HepG2 (cell line): ENCODE measurements around the gene SP5. TPM values are rescaled to one million over a fixed set of nuclear protein-coding genes. Genes with fewer than 3 reads are reported as not detected.

Experiments used
- DNMT1 ChIP-seq: sonication (generic); formaldehyde crosslinking; IDR thresholded peaks from 2 replicates; pipeline ENCODE4 v1.5.1; 2020; ENCODE audit warnings: mild to moderate bottlenecking, missing genetic modification reagents
- FLYWCH1 ChIP-seq: sonication (generic); formaldehyde crosslinking; IDR thresholded peaks from 2 replicates; pipeline ENCODE4 v1.8.1; 2023; ENCODE audit warnings: mild to moderate bottlenecking, missing genetic modification reagents
- FUBP1 ChIP-seq: sonication (generic); formaldehyde crosslinking; IDR thresholded peaks from 2 replicates; pipeline ENCODE4 v1.5.1; 2020; ENCODE audit warnings: missing genetic modification reagents, mild to moderate bottlenecking, borderline replicate concordance
- HBP1 ChIP-seq: IDR thresholded peaks from 2 replicates; pipeline ENCODE4 v1.6.1; 2016; ENCODE audit warnings: low read depth, control low read depth
- HNF4G ChIP-seq, 2 experiments: sonication (generic) in 1 of 2; formaldehyde crosslinking in 1 of 2; IDR thresholded peaks; 2 replicates each; pipeline versions ENCODE4 v1.4.0 to v1.6.1; 2011 to 2020; ENCODE audit warnings: borderline replicate concordance in 2 of 2, low read depth in 2 of 2, mild to moderate bottlenecking in 2 of 2, low read length in 1 of 2, missing genetic modification reagents in 1 of 2, moderate library complexity in 1 of 2
- KLF16 ChIP-seq, 2 experiments: sonication (generic) in 1 of 2; formaldehyde crosslinking in 1 of 2; IDR thresholded peaks; 2 replicates each; pipeline versions ENCODE4 v1.6.1 to v1.8.0; 2016 to 2023; ENCODE audit warnings: missing genetic modification reagents in 2 of 2, missing compliant biosample characterization in 1 of 2
- MTA3 ChIP-seq: sonication (generic); formaldehyde crosslinking; IDR thresholded peaks from 2 replicates; pipeline ENCODE4 v1.4.0; 2020; ENCODE audit warnings: missing genetic modification reagents
- NR1H2 ChIP-seq: sonication (generic); formaldehyde crosslinking; IDR thresholded peaks from 2 replicates; pipeline ENCODE4 v1.8.1; 2022; ENCODE audit warnings: low read depth, missing genetic modification reagents, borderline replicate concordance
- NR3C1 ChIP-seq: sonication (generic); formaldehyde crosslinking; IDR thresholded peaks from 2 replicates; pipeline ENCODE4 v1.4.0; 2020; ENCODE audit warnings: missing genetic modification reagents
- PLSCR1 ChIP-seq: sonication (generic); formaldehyde crosslinking; IDR thresholded peaks from 2 replicates; pipeline ENCODE4 v1.5.0; 2020; ENCODE audit warnings: missing genetic modification reagents, mild to moderate bottlenecking, borderline replicate concordance
- RORA ChIP-seq: sonication (generic); formaldehyde crosslinking; IDR thresholded peaks from 2 replicates; pipeline ENCODE4 v1.5.0; 2020; ENCODE audit warnings: mild to moderate bottlenecking, missing genetic modification reagents, moderate library complexity
- SNAPC5 ChIP-seq: sonication (generic); formaldehyde crosslinking; IDR thresholded peaks from 2 replicates; pipeline ENCODE4 v1.8.1; 2023; ENCODE audit warnings: mild to moderate bottlenecking, missing genetic modification reagents, borderline replicate concordance
- ZBTB42 ChIP-seq: sonication (generic); formaldehyde crosslinking; IDR thresholded peaks from 2 replicates; pipeline ENCODE4 v1.5.0; 2020; ENCODE audit warnings: mild to moderate bottlenecking, missing genetic modification reagents
- ZFP36 ChIP-seq: fragments of 150-350 bp; IDR thresholded peaks from 2 replicates; pipeline ENCODE4 v1.6.1; 2018; ENCODE audit warnings: borderline replicate concordance, low read length, low read depth; ENCODE audit not compliant: partially characterized antibody
- ZNF232 ChIP-seq: sonication (generic); formaldehyde crosslinking; IDR thresholded peaks from 2 replicates; pipeline ENCODE4 v1.4.0; 2020; ENCODE audit warnings: missing genetic modification reagents, borderline replicate concordance
- ZNF704 ChIP-seq: sonication (generic); formaldehyde crosslinking; IDR thresholded peaks from 2 replicates; pipeline ENCODE4 v1.8.1; 2023; ENCODE audit warnings: mild to moderate bottlenecking, inconsistent platforms, moderate library complexity, missing genetic modification reagents, borderline replicate concordance
- ZNF784 ChIP-seq: sonication (generic); formaldehyde crosslinking; IDR thresholded peaks from 2 replicates; pipeline ENCODE4 v1.5.1; 2020; ENCODE audit warnings: missing genetic modification reagents, mild to moderate bottlenecking, borderline replicate concordance
- ZNF839 ChIP-seq: sonication (generic); formaldehyde crosslinking; IDR thresholded peaks from 2 replicates; pipeline ENCODE4 v1.4.0; 2020; ENCODE audit warnings: missing genetic modification reagents, mild to moderate bottlenecking, borderline replicate concordance
- polyA plus RNA-seq, 8 experiments: library from polyadenylated mRNA; depleted of rRNA in 3 of 8; stranded (reverse) in 7 of 8; unstranded in 1 of 8; fragments of >200 nt; fragmentation: Illumina TruSeq in 4 of 8; extraction: Trizol in 4 of 8; gene quantifications; 2 replicates each; pipeline versions ENCODE4 v1.2.1 to v1.2.3, GENCODE V29; 2011 to 2016; ENCODE audit warnings: low read depth in 4 of 8, missing spikeins in 1 of 8, mixed read lengths in 1 of 8; ENCODE audit not compliant: insufficient read depth in 1 of 8
- total RNA-seq, 5 experiments: library from RNA; depleted of rRNA; stranded (reverse); fragments of >200 nt; fragmentation: Illumina TruSeq; extraction: Trizol; gene quantifications; 2 replicates each; pipeline ENCODE4 v1.2.3, GENCODE V29; 2016; ENCODE audit warnings: low read depth in 1 of 5
- TF ChIP-seq, protein P1 (sequence below): IDR thresholded peaks from 2 replicates; pipeline ENCODE4 v1.6.1; 2016

The SP5 gene
- total and polyA plus RNA-seq, 2 of the 13 experiments (the other 11 are each of a cell fraction or from before 2014, with no cell fraction given): 50.8 to 119 TPM

- TF ChIP-seq ZNF704 (CRISPR knock-in tag) (0 out of 2 replicates have a peak, but pooled peaks have one; percentile 32), HBP1 (CRISPR knock-in tag) (no peak), NR1H2 (CRISPR knock-in tag) (no peak), ZNF839 (CRISPR knock-in tag) (no peak; the same call in 1 of the 2 replicates), FUBP1 (CRISPR knock-in tag) (no peak), ZFP36 (no peak), DNMT1 (CRISPR knock-in tag) (no peak; the same call in 1 of the 2 replicates), ZBTB42 (CRISPR knock-in tag) (no peak), ZNF232 (CRISPR knock-in tag) (0 out of 2 replicates have a peak, but pooled peaks have one; percentile 43), KLF16 (CRISPR knock-in tag; IDR thresholded peaks at IDR 0.05) (no peak), MTA3 (CRISPR knock-in tag) (no peak), ZNF784 (CRISPR knock-in tag) (no peak), SNAPC5 (no peak), PLSCR1 (no peak), FLYWCH1 (no peak), RORA (CRISPR knock-in tag) (no peak), HNF4G (IDR thresholded peaks at IDR 0.05; ENCODE audit: borderline replicate concordance, low read depth, low read length) (no peak), HNF4G (CRISPR knock-in tag; IDR thresholded peaks at IDR 0.05; ENCODE audit: borderline replicate concordance, low read depth) (no peak; the same call in 1 of the 2 replicates), NR3C1 (CRISPR knock-in tag) (no peak)
- TF ChIP-seq, protein P1, sequence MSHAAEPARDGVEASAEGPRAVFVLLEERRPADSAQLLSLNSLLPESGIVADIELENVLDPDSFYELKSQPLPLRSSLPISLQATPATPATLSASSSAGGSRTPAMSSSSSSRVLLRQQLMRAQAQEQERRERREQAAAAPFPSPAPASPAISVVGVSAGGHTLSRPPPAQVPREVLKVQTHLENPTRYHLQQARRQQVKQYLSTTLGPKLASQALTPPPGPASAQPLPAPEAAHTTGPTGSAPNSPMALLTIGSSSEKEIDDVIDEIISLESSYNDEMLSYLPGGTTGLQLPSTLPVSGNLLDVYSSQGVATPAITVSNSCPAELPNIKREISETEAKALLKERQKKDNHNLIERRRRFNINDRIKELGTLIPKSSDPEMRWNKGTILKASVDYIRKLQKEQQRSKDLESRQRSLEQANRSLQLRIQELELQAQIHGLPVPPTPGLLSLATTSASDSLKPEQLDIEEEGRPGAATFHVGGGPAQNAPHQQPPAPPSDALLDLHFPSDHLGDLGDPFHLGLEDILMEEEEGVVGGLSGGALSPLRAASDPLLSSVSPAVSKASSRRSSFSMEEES (CRISPR knock-in tag): no peak
Observed at GRCh38 chr2:170712653-170713542, 2.2 kb upstream of the SP5 start (continued).
